GM18907 (cell line): ENCODE data around the gene HOXA11.

Experiments
- ATAC-seq: cut with Tn5 transposase; IDR thresholded peaks from one replicate; pipeline ENCODE4 v1.9.1; 2021; ENCODE audit warnings: mild to moderate bottlenecking, moderate library complexity; ENCODE audit not compliant: unreplicated experiment

HOXA11 gene

GRCh38 chr7:27207348-27207985, 22.4 kb upstream of the HOXA11 start:
- ATAC-seq = no peak

- ATAC-seq = no peak
These were observed 20.6 kb upstream of the HOXA11 start for GRCh38 chr7:27205325-27206280.

GRCh38 chr7:27204851-27205322, 19.9 kb upstream of the HOXA11 start:
- no peak for ATAC-seq

- no peak for ATAC-seq
These were observed 19.0 kb upstream of the HOXA11 start for GRCh38 chr7:27203964-27204594.

- no peak for ATAC-seq
These were observed 18.4 kb upstream of the HOXA11 start for GRCh38 chr7:27203365-27203953.

GRCh38 chr7:27202862-27203134, 17.8 kb upstream of the HOXA11 start:
- ATAC-seq = no peak

- no peak for ATAC-seq
These were observed 17.2 kb upstream of the HOXA11 start for GRCh38 chr7:27202018-27202861.

- no peak for ATAC-seq
These were observed 16.6 kb upstream of the HOXA11 start for GRCh38 chr7:27201580-27202017.

- no peak for ATAC-seq
These were observed 15.9 kb upstream of the HOXA11 start for GRCh38 chr7:27200761-27201579.

- ATAC-seq = no peak
These were observed 15.1 kb upstream of the HOXA11 start, which contains the start of gene HOXA13 for GRCh38 chr7:27199849-27200760. Gene HOXA13, minus strand, starts transcription at chr7:27200091. Its CDS starts 14 bp downstream, at chr7:27200077.

- no peak for ATAC-seq
These were observed 14.1 kb upstream of the HOXA11 start for GRCh38 chr7:27198871-27199801.

- no peak for ATAC-seq
These were observed 13.3 kb upstream of the HOXA11 start for GRCh38 chr7:27198138-27198841.

GRCh38 chr7:27197137-27198042, 12.4 kb upstream of the HOXA11 start:
- no peak for ATAC-seq

- ATAC-seq = no peak
These were observed 11.3 kb upstream of the HOXA11 start for GRCh38 chr7:27196287-27196767.

- ATAC-seq = no peak
These were observed 9.8 kb upstream of the HOXA11 start for GRCh38 chr7:27194686-27195379.
